GM12891 (cell line): ENCODE data around the gene TMEM164.

Experiments
- POLR2A ChIP-seq: IDR thresholded peaks from 2 replicates; pipeline ENCODE4 v1.6.1; 2011; ENCODE audit warnings: low read depth, low read length, control low read depth
- POLR2AphosphoS5 ChIP-seq: IDR thresholded peaks from 2 replicates; pipeline ENCODE4 v1.6.1; 2011; ENCODE audit warnings: low read depth, low read length, control low read depth
- POU2F2 ChIP-seq: IDR thresholded peaks from 2 replicates; pipeline ENCODE4 v1.6.1; 2011; ENCODE audit warnings: low read depth, mild to moderate bottlenecking, control low read depth, low read length, moderate library complexity
- TAF1 ChIP-seq: IDR thresholded peaks from 2 replicates; pipeline ENCODE4 v1.6.1; 2011; ENCODE audit warnings: low read depth, low read length, control low read depth

- TF ChIP-seq TAF1 (no peak), POLR2A (no peak), POU2F2 (no peak), POLR2AphosphoS5 (no peak)
These were observed 38.5 kb upstream of the TMEM164 start for GRCh38 chrX:109964390-109964789.
